Aorta (tissue), 5 donors: ENCODE data around the gene DAZAP1. TPM values are rescaled to one million over a fixed set of nuclear protein-coding genes. Genes with fewer than 3 reads are reported as not detected.
"Not testable (repeated sequence)": the region's sequence is repeated elsewhere in the genome, so short reads cannot be mapped to it uniquely, and the experiment has no call there.

Experiments used
- ATAC-seq: fragments of 200-7000 bp; cut with Tn5 transposase; one replicate; pipeline ENCODE4 v1.9.1; 2022; ENCODE audit warnings: moderate library complexity; ENCODE audit not compliant: low FRiP score
- DNase-seq, 2 donors: peaks; one replicate each; pipeline ENCODE4 v3.0.0-alpha.2; 2020
- H3K27ac ChIP-seq, 2 donors: one replicate each; pipeline ENCODE4 v1.5.1; 2013; ENCODE audit warnings: low read length in 2 of 2, mild to moderate bottlenecking in 2 of 2, moderate library complexity in 2 of 2, control low read depth in 1 of 2, inconsistent platforms in 1 of 2, low read depth in 1 of 2
- H3K27me3 ChIP-seq, 2 donors: one replicate each; pipeline ENCODE4 v1.6.1; 2013; ENCODE audit warnings: control low read depth in 1 of 2, low read length in 1 of 2, mild to moderate bottlenecking in 1 of 2, moderate library complexity in 1 of 2; ENCODE audit not compliant: insufficient read depth in 2 of 2, control insufficient read depth in 1 of 2
- H3K36me3 ChIP-seq, 2 donors: one replicate each; pipeline ENCODE4 v1.6.1; 2013; ENCODE audit warnings: control low read depth in 1 of 2, low read length in 1 of 2, mild to moderate bottlenecking in 1 of 2; ENCODE audit not compliant: insufficient read depth in 2 of 2, control insufficient read depth in 1 of 2
- H3K4me1 ChIP-seq, 2 donors: one replicate each; pipeline ENCODE4 v1.6.1; 2013; ENCODE audit warnings: low read length in 2 of 2, control low read depth in 1 of 2, mild to moderate bottlenecking in 1 of 2, moderate library complexity in 1 of 2; ENCODE audit not compliant: insufficient read depth in 2 of 2, control insufficient read depth in 1 of 2
- H3K4me3 ChIP-seq, 2 donors: one replicate each; pipeline ENCODE4 v1.5.1; 2013; ENCODE audit warnings: low read length in 2 of 2, control low read depth in 1 of 2, mild to moderate bottlenecking in 1 of 2
- H3K9me3 ChIP-seq: one replicate; pipeline ENCODE4 v1.6.1; 2013; ENCODE audit warnings: mild to moderate bottlenecking, low read length; ENCODE audit not compliant: control insufficient read depth
- WGBS, 2 donors: extraction: QIAGEN DNeasy Blood & Tissue Kit; methylation state at CpG; one replicate each; pipeline ENCODE4 v1.1.7; 2013; 5-methylcytosine and 5-hydroxymethylcytosine counted together
- intact Hi-C, 2 donors: fragments of 100-400 bp; cut with DNase I; formaldehyde crosslinking; loops; one replicate each; pipeline versions ENCODE4 v1.14.2 to v1.15.0; 2022
- polyA plus RNA-seq, 2 donors: library from polyadenylated mRNA; stranded (reverse); fragments of 200-250 nt; gene quantifications; one replicate each; pipeline ENCODE4 v1.2.3, GENCODE V29; 2013
- total RNA-seq, 2 donors: library from RNA; stranded (reverse); fragmentation: NEBNext Ultra II Directional; extraction: Animal tissue kit (Norgen Biotek cat#: 25700); gene quantifications; one replicate each; pipeline ENCODE4 v1.2.1, GENCODE V29; 2021
- donor health status: healthy with polysubstance abuse.
- donor health status: Bipolar disorder and iron deficiency.
- donor health status: DM: no; HTN: no; CAD: no.
- donor health status: DM: no; HTN: no; CAD: no.
- donor health status: DM: yes; HTN: yes; CAD: no.

The DAZAP1 gene
- total and polyA plus RNA-seq, 4 donors = 44.8 to 79.0 (median 76.5) TPM

DNA sequence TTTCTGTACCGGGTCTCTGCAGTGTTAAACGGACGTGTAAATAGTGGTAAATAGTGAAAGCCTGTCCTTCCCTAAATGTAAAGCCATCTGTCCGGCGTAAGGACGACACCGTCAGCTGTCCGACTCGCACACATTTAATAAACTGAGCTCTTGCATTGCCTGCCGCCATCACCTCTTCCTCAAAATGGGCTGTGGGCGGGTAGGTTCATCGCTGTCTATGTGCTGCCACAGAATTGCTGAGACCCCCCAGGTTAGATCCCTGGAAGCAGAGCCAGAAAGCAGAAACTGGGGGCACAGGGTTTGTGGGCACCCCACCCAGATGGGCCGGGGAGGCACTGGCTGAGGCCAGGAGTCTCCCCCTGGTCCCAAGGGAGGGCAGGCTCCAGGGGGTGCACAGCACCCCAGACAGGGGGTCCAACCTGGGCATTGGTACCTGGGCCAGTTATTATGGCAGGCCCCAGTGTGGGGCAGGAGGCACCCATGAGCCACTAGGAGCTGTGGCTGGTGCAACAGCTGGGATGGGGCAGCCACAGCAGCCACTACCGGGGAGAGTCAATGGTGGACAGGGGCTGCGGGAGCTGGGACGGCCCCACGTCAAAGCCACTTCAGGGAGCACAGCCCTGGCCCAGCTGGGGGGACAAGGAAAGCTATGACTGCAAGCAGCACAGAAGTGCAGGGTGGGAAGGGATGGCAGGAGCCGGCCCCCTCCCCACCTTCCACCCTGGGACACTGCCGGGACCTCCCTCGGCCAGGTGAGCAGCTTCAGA lies 65.9 kb downstream of the DAZAP1 start:
- no peak overlapping the region for H3K27ac ChIP-seq
- peaks cover 0 to 2% of the 10 kb centered on the region in 2 donors for H3K27me3 ChIP-seq
- DNase-seq (no peak), ATAC-seq (no peak)
- no peak overlapping the region for H3K4me3 ChIP-seq
- no peaks in the 10 kb centered on the region for H3K4me1 ChIP-seq
- H3K9me3 ChIP-seq = no peaks in the 10 kb centered on the region
- 75 to 78% methylated on average over 20 of the region's 20 CpGs for WGBS, 2 donors
- no peaks in the 10 kb centered on the region for H3K36me3 ChIP-seq
- intact Hi-C loops = no loop called here

DNA sequence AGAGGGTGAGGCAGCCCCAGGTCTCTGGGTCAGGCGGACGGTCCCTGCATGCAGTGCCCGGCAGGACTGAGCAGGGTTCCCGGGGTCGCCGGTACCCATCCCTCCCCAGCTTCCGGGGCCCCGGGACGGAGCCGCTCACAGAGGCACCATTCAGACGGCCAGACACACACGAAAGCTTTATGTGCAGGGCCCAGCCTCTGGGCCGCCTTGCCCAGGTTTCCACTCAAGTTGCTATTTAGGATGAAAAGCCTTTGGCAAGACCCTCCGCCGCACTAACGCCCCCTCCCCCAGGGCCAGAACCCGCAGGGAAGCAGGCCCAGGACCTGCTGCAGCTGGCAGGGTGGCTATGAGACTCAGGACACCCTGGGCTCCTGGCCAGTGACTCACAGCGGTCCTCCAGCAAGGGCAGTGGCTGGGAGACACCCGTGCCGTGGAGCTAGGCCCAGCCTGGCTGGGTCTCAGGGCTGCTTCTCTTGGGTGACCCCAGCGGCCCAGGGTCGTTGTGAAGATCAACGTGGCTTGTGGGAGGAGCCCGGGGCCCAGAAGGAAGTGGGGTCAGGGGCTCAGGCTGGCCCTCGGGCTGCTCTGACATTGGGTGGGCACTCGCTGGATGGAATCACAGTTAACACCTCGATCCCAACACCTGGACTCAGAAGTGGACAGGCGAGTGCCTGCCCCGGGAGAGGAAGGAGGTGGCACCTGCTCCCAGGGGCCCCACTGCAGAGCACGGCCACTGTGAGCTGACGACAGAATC lies 66.8 kb downstream of the DAZAP1 start:
- H3K27me3 ChIP-seq = peaks cover 0 to 2% of the 10 kb centered on the region in 2 donors
- no peak overlapping the region for H3K27ac ChIP-seq
- DNase-seq = no peak
- no peaks in the 10 kb centered on the region for H3K4me1 ChIP-seq
- no peaks in the 10 kb centered on the region for H3K9me3 ChIP-seq
- H3K36me3 ChIP-seq = no peaks in the 10 kb centered on the region
- ATAC-seq = no peak
- intact Hi-C loops = no loop called here
- no peak overlapping the region for H3K4me3 ChIP-seq
- 70 to 74% methylated on average over 30 to 31 of the region's 31 CpGs for WGBS, 2 donors

DNA sequence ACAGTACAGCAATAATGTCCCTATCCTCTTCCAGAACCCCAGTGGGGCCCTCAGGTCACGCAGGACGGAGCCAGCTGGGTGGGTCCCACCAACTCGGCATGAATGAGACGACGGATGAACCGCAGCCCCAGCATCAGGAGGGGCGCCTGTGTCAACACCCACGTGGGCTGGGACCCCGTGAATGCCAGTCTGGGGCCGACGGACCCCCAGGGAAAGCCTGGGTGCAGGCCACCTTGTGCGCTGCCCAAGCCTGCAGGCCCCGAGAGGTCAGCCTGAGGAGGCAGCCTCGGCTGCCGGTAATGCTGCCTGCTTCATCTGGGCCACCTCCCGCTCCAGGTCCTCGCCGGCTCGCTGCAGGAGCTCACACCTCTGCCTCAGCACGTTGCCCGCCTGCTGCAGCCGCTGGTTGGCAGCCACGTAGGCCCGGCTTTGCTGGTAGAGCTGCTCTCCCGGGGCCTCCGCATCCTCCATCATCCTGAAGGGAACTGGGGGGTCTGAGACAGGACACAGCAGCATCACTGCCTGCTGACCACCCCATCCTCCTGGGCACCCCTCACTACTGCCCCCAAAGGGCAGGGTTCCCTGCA lies 67.5 kb downstream of the DAZAP1 start:
- Histone ChIP-seq H3K4me1 (no peaks in the 10 kb centered on the region), H3K9me3 (no peaks in the 10 kb centered on the region), H3K27me3 (peaks cover 0 to 2% of the 10 kb centered on the region in 2 donors), H3K36me3 (no peaks in the 10 kb centered on the region), H3K4me3 (no peak overlapping the region), H3K27ac (no peak overlapping the region)
- WGBS, 2 donors = 88 to 91% methylated on average over 23 to 26 of the region's 26 CpGs
- DNase-seq (no peak), ATAC-seq (no peak)
- intact Hi-C loops = no loop called here

DNA sequence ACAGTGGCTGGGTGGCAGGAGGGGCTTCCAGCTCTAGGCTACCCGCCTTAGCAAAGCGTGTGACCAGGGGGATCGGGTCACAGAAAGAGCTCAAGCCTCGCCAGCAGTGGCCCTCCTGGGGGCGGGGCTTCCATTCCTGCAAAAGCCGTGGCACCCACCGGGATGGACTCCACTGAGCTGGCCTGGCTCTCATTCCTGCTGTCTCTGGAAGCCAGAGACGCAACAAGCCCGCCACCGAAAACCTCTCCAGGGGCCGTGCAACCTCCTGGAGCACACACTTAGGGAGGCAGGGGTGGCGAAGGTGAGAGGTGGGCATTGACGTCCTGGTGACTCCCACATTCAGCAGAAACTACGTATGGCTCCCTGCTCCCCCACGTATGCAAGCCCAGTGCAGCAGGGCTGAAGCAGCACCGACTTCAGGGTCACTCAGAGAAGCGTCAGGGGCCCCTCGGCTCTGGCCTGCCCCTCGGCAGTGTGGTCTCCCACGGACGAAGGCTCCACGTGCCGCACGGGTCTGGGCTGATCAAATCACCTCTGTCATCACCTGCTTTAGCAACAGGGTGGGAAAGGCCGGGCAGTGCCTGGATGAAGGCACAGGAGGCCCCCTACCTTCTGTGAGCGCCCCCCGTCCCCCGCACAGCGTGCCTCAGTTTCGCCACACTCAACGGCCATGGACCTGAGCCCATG lies 68.5 kb downstream of the DAZAP1 start:
- ATAC-seq (no peak), DNase-seq (no peak)
- Histone ChIP-seq H3K27me3 (peaks cover 0 to 2% of the 10 kb centered on the region in 2 donors), H3K27ac (no peak overlapping the region), H3K4me3 (no peak overlapping the region), H3K9me3 (no peaks in the 10 kb centered on the region), H3K4me1 (no peaks in the 10 kb centered on the region), H3K36me3 (no peaks in the 10 kb centered on the region)
- WGBS, 2 donors = 91 to 92% methylated on average over 31 of the region's 31 CpGs
- intact Hi-C loops = no loop called here

DNA sequence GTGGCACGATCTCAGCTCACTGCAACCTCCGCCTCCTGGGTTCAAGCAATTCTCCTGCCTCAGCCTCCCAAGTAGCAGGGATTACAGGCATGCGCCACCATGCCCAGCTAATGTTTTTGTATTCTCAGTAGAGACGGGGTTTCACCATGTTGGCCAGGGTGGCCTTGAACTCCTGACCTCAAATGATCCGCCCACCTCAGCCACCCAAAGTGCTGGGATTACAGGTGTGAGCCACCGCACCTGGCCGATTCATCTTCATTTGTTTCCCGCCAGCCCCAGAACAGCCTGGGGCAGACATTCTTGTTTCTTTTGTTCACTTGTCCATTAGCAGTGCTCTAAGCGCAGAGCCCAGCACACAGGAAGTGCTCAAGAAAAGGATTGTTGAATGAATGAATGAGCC lies 69.7 kb downstream of the DAZAP1 start:
- H3K4me3 ChIP-seq, H3K27me3 ChIP-seq, H3K9me3 ChIP-seq, H3K36me3 ChIP-seq, ATAC-seq, intact Hi-C loops, H3K27ac ChIP-seq, H3K4me1 ChIP-seq, DNase-seq: not testable (repeated sequence)
- WGBS, 2 donors = 95 to 97% methylated on average over 9 of the region's 9 CpGs

DNA sequence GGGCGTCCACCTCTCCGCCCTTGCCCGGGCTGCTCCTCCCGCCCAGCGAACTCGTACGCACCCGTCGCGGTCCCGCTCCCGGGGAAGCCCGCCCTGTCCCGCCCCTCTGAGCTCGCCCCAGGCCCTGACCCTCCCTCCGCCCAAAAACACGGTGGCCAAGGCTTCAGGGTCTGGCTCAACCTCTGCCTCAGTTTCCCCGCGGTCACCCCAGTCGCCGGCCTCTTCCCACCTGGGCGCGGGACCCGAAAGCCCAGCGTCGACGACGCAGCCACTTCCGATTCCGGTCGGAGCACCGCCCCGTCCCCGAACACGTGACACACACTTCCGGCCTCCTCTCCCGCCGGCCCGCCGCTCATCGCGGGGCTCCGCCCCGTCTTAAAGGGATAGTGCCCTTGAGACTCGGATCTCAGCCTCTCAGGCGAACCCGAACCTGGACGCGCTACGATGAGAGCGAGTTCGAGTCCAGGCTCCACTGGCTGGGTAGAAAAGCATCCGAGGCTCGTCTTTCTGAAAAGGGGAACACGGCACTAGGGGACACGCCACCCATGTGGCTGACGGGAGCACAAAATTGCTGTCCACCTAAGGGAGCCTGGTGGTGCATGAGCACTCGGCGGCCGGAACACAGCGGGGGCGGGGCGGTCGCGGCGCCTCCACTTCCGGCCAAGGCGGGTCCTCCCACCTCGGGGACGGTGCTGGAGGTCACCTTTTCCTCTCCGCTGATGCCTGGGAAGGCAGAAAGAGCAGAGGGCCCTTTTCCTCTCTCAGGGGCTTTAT lies 71.7 kb downstream of the DAZAP1 start, which contains the start of gene C19orf25:
TSS of gene C19orf25 (minus strand) at position 282 of the 774 bp plus-strand sequence. CDS start 312 bp downstream, outside the sequence.
- no peaks in the 10 kb centered on the region for H3K4me1 ChIP-seq
- WGBS, 2 donors = 1% methylated on average over 52 to 71 of the region's 71 CpGs
- DNase-seq (peak; percentile 97 to 99), ATAC-seq (peak; percentile 96)
- H3K4me3 ChIP-seq = peak within 1 kb of the TSS; percentile 86 to 89
- no peaks in the 10 kb centered on the region for H3K9me3 ChIP-seq
- no peak within 1 kb of the TSS for H3K27ac ChIP-seq
- H3K36me3 ChIP-seq = no peaks in the 10 kb centered on the region
- intact Hi-C loops = loop anchor here in 1 of 2 donors (1.0 kb wide), 1 partner anchor 11 kb away; the partner anchor contains the start of gene PCSK4
- no peaks in the 10 kb centered on the region for H3K27me3 ChIP-seq

DNA sequence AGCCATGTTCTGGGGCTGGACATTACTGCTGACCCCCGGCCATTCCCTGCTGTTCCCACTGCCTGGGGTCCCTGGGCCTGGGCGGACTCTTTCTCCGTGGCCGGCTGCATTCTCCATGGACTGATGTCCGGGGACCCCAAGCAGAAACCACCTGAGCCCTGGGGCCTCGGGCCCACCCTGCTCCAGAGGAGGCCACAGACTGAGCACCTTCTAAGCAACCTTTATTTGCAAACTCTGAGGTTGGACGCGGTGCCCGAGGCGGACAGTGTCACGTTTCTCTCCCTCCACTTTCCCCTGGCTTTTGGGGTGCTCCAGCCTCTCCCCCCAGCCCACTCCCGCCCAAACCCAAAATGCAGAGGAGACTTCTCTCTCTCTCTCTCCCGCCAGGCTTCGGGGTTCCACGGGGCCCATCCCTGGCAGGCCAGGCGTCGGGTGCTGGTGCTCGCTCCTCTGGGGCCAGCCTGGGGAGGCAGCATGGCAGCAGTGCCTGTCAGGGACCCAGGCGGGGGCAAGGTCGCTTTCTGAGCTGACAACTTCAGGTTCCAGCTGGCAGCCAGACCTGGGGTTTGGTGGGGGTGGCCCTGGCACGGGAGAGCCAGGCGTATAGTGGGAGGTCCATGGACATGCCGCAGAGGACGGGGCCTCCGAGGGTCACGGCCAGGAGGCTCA lies 74.0 kb downstream of the DAZAP1 start:
- Histone ChIP-seq H3K4me3 (no peak overlapping the region), H3K36me3 (no peaks in the 10 kb centered on the region), H3K9me3 (no peaks in the 10 kb centered on the region), H3K4me1 (no peaks in the 10 kb centered on the region), H3K27me3 (no peaks in the 10 kb centered on the region), H3K27ac (no peak overlapping the region)
- peak in 1 of 2 donors; percentile 56 for DNase-seq
- ATAC-seq = no peak
- intact Hi-C loops = no loop called here
- 88 to 92% methylated on average over 22 to 26 of the region's 26 CpGs for WGBS, 2 donors
